Loucy (cell line): Measurements from ENCODE around the gene CNIH4.

ENCODE experiments used
- EZH2phosphoT487 ChIP-seq: fragments of 200-600 bp; IDR thresholded peaks from 2 replicates; pipeline ENCODE4 v1.6.1; 2018; ENCODE audit warnings: antibody characterized with exemption, mild to moderate bottlenecking, moderate library complexity, borderline replicate concordance
- TF ChIP-seq, protein P1 (sequence below): fragments of 200-600 bp; sonication (generic); conservative IDR thresholded peaks from 2 replicates; pipeline ENCODE4 v1.5.1; 2014; ENCODE audit warnings: mild to moderate bottlenecking, antibody characterized with exemption, low read length

DNA sequence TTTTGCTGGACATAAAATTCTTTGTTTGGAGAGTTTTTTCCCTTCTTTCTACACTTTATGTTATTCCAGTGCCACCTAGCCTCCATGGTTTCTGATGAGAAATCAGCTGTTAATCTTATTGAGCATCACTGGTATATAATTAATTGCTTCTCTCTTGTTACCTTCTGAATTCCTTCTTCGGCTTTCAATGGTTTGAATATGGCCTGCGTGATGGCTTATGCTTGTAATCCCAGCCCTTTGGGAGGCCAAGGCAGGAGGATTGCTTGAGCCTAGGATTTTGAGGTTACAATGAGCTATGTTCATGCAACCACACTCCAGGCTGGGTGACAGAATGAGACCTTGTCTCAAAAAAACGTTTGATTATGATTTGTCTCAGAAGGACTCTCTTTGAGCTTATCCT is 13.0 kb upstream of the CNIH4 start:
- TF ChIP-seq, protein P1, sequence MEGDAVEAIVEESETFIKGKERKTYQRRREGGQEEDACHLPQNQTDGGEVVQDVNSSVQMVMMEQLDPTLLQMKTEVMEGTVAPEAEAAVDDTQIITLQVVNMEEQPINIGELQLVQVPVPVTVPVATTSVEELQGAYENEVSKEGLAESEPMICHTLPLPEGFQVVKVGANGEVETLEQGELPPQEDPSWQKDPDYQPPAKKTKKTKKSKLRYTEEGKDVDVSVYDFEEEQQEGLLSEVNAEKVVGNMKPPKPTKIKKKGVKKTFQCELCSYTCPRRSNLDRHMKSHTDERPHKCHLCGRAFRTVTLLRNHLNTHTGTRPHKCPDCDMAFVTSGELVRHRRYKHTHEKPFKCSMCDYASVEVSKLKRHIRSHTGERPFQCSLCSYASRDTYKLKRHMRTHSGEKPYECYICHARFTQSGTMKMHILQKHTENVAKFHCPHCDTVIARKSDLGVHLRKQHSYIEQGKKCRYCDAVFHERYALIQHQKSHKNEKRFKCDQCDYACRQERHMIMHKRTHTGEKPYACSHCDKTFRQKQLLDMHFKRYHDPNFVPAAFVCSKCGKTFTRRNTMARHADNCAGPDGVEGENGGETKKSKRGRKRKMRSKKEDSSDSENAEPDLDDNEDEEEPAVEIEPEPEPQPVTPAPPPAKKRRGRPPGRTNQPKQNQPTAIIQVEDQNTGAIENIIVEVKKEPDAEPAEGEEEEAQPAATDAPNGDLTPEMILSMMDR = no peak
- no peak for TF ChIP-seq EZH2phosphoT487
